PC-3 (cell line): ENCODE data around the gene GINM1. TPM values are rescaled to one million over a fixed set of nuclear protein-coding genes. Genes with fewer than 3 reads are reported as not detected.
A peak's percentile ranks its signal among the peaks of the same experiment; 100 is the strongest.

Experiments used
- ATAC-seq: fragments of 200-7000 bp; cut with Tn5 transposase; 2 replicates; pipeline ENCODE4 v1.9.1; 2020; ENCODE audit warnings: mild to moderate bottlenecking, moderate library complexity
- BruUV-seq: library from RNA; stranded (reverse); fragments of 400-500 nt; replicated peaks from 2 replicates; lab custom pipeline; 2021; lab: Mats Ljungman, UMichigan
- CTCF ChIA-PET: fragments of 300-600 bp; sonication (Branson Sonifier 250); formaldehyde crosslinking; loops from one replicate; lab custom pipeline; 2022; ENCODE audit warnings: antibody characterized with exemption; lab: Charles Lee
- POLR2A ChIA-PET: fragments of 300-600 bp; sonication (Branson Sonifier 250); formaldehyde crosslinking; loops from one replicate; lab custom pipeline; 2022; ENCODE audit warnings: antibody characterized with exemption; ENCODE audit not compliant: unreplicated experiment; lab: Charles Lee
- DNase-seq: peaks from one replicate; pipeline ENCODE4 v3.0.0-alpha.2; 2015
- H2AFZ ChIP-seq: fragments of 300-600 bp; sonication (generic); 2 replicates; pipeline ENCODE4 v1.6.0; 2016; ENCODE audit warnings: antibody characterized with exemption, low read length
- H3F3A ChIP-seq: fragments of 300-600 bp; sonication (generic); one replicate; pipeline ENCODE4 v1.6.0; 2017; ENCODE audit warnings: antibody characterized with exemption, low read length, control low read depth, mild to moderate bottlenecking; ENCODE audit not compliant: unreplicated experiment
- H3K27ac ChIP-seq: fragments of 300-600 bp; sonication (generic); 2 replicates; pipeline ENCODE4 v1.5.1; 2016; ENCODE audit warnings: mild to moderate bottlenecking, low read length
- H3K27me3 ChIP-seq: fragments of 300-600 bp; sonication (generic); 2 replicates; pipeline ENCODE4 v1.6.1; 2016; ENCODE audit warnings: low read length, mixed read lengths
- H3K36me3 ChIP-seq: fragments of 300-600 bp; sonication (generic); 2 replicates; pipeline ENCODE4 v1.6.1; 2016; ENCODE audit warnings: low read depth, mixed run types, low read length, mixed read lengths
- H3K4me1 ChIP-seq: fragments of 300-600 bp; sonication (generic); 2 replicates; pipeline ENCODE4 v1.5.1; 2016; ENCODE audit warnings: low read length; ENCODE audit not compliant: insufficient read depth
- H3K4me2 ChIP-seq: fragments of 300-600 bp; sonication (generic); 2 replicates; pipeline ENCODE4 v1.6.0; 2016; ENCODE audit warnings: low read length
- H3K4me3 ChIP-seq: fragments of 300-600 bp; sonication (generic); 2 replicates; pipeline ENCODE4 v1.5.1; 2016; ENCODE audit warnings: mild to moderate bottlenecking, low read length, mixed read lengths
- H3K79me2 ChIP-seq: fragments of 300-600 bp; sonication (generic); 2 replicates; pipeline ENCODE4 v1.6.1; 2017; ENCODE audit warnings: low read length, mixed read lengths
- H3K9ac ChIP-seq: fragments of 300-600 bp; sonication (generic); 2 replicates; pipeline ENCODE4 v1.6.0; 2016; ENCODE audit warnings: mild to moderate bottlenecking, low read length
- H3K9me2 ChIP-seq: fragments of 300-600 bp; sonication (generic); replicated peaks from 2 replicates; pipeline ENCODE4 v1.6.1; 2016; ENCODE audit warnings: mixed run types, low read length, mixed read lengths
- H3K9me3 ChIP-seq: fragments of 300-600 bp; sonication (generic); 2 replicates; pipeline ENCODE4 v1.6.1; 2016; ENCODE audit warnings: low read length, mixed read lengths
- H4K20me1 ChIP-seq: fragments of 300-600 bp; sonication (generic); 2 replicates; pipeline ENCODE4 v1.6.1; 2016; ENCODE audit warnings: low read length, mixed read lengths
- EZH2 ChIP-seq: fragments of 300-600 bp; sonication (generic); IDR thresholded peaks from one replicate; pipeline ENCODE4 v1.6.1; 2017; ENCODE audit warnings: antibody characterized with exemption, mild to moderate bottlenecking, low read length; ENCODE audit not compliant: unreplicated experiment
- EZH2phosphoT487 ChIP-seq: fragments of 300-600 bp; sonication (generic); IDR thresholded peaks from 2 replicates; pipeline ENCODE4 v1.6.1; 2018; ENCODE audit warnings: mild to moderate bottlenecking, antibody characterized with exemption, low read length, borderline replicate concordance
- intact Hi-C: fragments of 100-400 bp; cut with micrococcal nuclease; formaldehyde crosslinking; loops from 2 replicates; pipeline ENCODE4 v1.9.0; 2023
- total RNA-seq: library from RNA; depleted of rRNA; stranded (reverse); fragments of >200 nt; gene quantifications from 2 replicates; pipeline ENCODE4 v1.2.3, GENCODE V29; 2014
- TF ChIP-seq, protein P1 (sequence below): fragments of 300-600 bp; sonication (generic); conservative IDR thresholded peaks from 2 replicates; pipeline ENCODE4 v1.5.1; 2017; ENCODE audit warnings: antibody characterized with exemption, low read depth, mild to moderate bottlenecking, low read length

Gene GINM1
- total RNA-seq, 1 experiment from 2014 or later: 19.2 TPM

DNA sequence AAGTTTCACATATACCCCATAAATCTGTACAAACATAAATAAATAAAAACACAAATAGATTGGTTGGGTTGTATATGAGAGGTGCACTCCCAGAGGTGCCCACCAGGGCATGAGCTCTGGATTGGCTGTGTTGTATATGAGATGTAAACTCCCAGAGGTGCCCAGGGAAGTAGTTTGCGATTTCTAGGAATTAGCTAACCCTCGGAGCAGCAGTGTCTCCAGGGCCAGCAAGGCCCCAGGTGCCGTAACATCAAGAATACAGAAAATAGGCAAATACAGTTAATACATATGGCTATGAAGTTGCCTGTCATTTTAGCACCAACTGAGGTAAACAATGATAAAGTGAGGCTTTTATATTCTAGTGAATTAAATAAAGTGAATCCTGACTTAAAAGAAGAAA lies 5.4 kb upstream of the GINM1 start:
- no peaks in the 10 kb centered on the region for H3K36me3 ChIP-seq
- no peak for TF ChIP-seq EZH2phosphoT487
- TF ChIP-seq, protein P1, sequence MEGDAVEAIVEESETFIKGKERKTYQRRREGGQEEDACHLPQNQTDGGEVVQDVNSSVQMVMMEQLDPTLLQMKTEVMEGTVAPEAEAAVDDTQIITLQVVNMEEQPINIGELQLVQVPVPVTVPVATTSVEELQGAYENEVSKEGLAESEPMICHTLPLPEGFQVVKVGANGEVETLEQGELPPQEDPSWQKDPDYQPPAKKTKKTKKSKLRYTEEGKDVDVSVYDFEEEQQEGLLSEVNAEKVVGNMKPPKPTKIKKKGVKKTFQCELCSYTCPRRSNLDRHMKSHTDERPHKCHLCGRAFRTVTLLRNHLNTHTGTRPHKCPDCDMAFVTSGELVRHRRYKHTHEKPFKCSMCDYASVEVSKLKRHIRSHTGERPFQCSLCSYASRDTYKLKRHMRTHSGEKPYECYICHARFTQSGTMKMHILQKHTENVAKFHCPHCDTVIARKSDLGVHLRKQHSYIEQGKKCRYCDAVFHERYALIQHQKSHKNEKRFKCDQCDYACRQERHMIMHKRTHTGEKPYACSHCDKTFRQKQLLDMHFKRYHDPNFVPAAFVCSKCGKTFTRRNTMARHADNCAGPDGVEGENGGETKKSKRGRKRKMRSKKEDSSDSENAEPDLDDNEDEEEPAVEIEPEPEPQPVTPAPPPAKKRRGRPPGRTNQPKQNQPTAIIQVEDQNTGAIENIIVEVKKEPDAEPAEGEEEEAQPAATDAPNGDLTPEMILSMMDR: peak; percentile 58
- no TSS peak for BruUV-seq

GRCh38 chr6:149563203-149563927 lies 2.8 kb upstream of the GINM1 start:
- peak overlapping the region; percentile 98; the same call in 1 of the 2 replicates for H3K4me2 ChIP-seq
- H3K4me3 ChIP-seq: no peak overlapping the region
- no peak overlapping the region for H3K9ac ChIP-seq
- H3F3A ChIP-seq: no peaks in the 10 kb centered on the region
- H3K9me2 ChIP-seq: no peaks in the 10 kb centered on the region
- ChIA-PET POLR2A (no interaction called here), CTCF (no interaction called here)
- peak; percentile 68 for DNase-seq
- H3K27ac ChIP-seq: no peak overlapping the region
- no peak for ATAC-seq
- 0 out of 2 replicates have a peak, but pooled peaks cover 5% of the 10 kb centered on the region for H4K20me1 ChIP-seq
- no peaks in the 10 kb centered on the region for H3K36me3 ChIP-seq
- H3K79me2 ChIP-seq: peaks cover 21% of the 10 kb centered on the region
- no peak for TF ChIP-seq EZH2
- TF ChIP-seq, protein P1: no peak
- no peak for TF ChIP-seq EZH2phosphoT487
- H3K9me3 ChIP-seq: no peaks in the 10 kb centered on the region
- H2AFZ ChIP-seq: no peak overlapping the region
- intact Hi-C loops: no loop called here
- no TSS peak for BruUV-seq
- H3K4me1 ChIP-seq: peaks cover 26% of the 10 kb centered on the region
- H3K27me3 ChIP-seq: no peaks in the 10 kb centered on the region

More for the DNA sequence above, 5.4 kb upstream of the GINM1 start:
- Histone ChIP-seq H3K4me3 (no peak overlapping the region), H3K27ac (no peak overlapping the region), H3K9me2 (no peaks in the 10 kb centered on the region), H3K4me1 (peaks cover 15% of the 10 kb centered on the region), H3K9me3 (no peaks in the 10 kb centered on the region), H4K20me1 (no peaks in the 10 kb centered on the region), H3K27me3 (no peaks in the 10 kb centered on the region), H3K9ac (no peak overlapping the region), H3F3A (no peaks in the 10 kb centered on the region), H2AFZ (no peak overlapping the region), H3K79me2 (no peaks in the 10 kb centered on the region), H3K4me2 (no peak overlapping the region)
- ATAC-seq: peak; percentile 61
- POLR2A ChIA-PET: no interaction called here
- intact Hi-C loops: no loop called here
- DNase-seq: peak; percentile 38
- CTCF ChIA-PET: no interaction called here

GRCh38 chr6:149563928-149564325 lies 2.2 kb upstream of the GINM1 start:
- intact Hi-C loops: loop anchor here (2.0 kb wide), 1 partner anchor 85 kb away; the partner anchor contains the start of gene KATNA1
- H3K4me3 ChIP-seq: no peak overlapping the region
- CTCF ChIA-PET: no interaction called here

More at GRCh38 chr6:149563928-149564325, 2.2 kb upstream of the GINM1 start:
- POLR2A ChIA-PET: no interaction called here
- H3K4me1 ChIP-seq: peaks cover 26% of the 10 kb centered on the region
- 0 out of 2 replicates have a peak overlapping the region, but pooled peaks have one; percentile 98 for H2AFZ ChIP-seq
- 0 out of 2 replicates have a peak, but pooled peaks cover 5% of the 10 kb centered on the region for H4K20me1 ChIP-seq
- peak overlapping the region; percentile 98 for H3K4me2 ChIP-seq
- H3K9me2 ChIP-seq: no peaks in the 10 kb centered on the region
- TF ChIP-seq EZH2phosphoT487 (no peak), EZH2 (no peak)
- TF ChIP-seq, protein P1: no peak
- ATAC-seq (no peak), DNase-seq (no peak)
- H3K79me2 ChIP-seq: peaks cover 25% of the 10 kb centered on the region
- H3K36me3 ChIP-seq: no peaks in the 10 kb centered on the region
- H3K27me3 ChIP-seq: no peaks in the 10 kb centered on the region
- no peak overlapping the region for H3K9ac ChIP-seq
- no peaks in the 10 kb centered on the region for H3F3A ChIP-seq
- no TSS peak for BruUV-seq
- H3K27ac ChIP-seq: no peak overlapping the region
- no peaks in the 10 kb centered on the region for H3K9me3 ChIP-seq
